Neutrophil (primary cell): Measurements from ENCODE around the gene ZNF618.

Source experiments
- H3K27ac ChIP-seq: fragments of 200-600 bp; sonication (generic); 2 replicates; pipeline ENCODE4 v1.5.1; 2016; ENCODE audit warnings: mild to moderate bottlenecking, moderate library complexity
- H3K27me3 ChIP-seq: fragments of 200-600 bp; sonication (generic); 2 replicates; pipeline ENCODE4 v1.6.0; 2016; ENCODE audit warnings: mild to moderate bottlenecking
- H3K36me3 ChIP-seq: fragments of 200-600 bp; sonication (generic); 2 replicates; pipeline ENCODE4 v1.5.1; 2017
- H3K4me1 ChIP-seq, 2 experiments: fragments of 200-600 bp in 1 of 2; sonication (generic) in 1 of 2; 1 replicate in 1 of 2; 2 replicates in 1 of 2; pipeline versions ENCODE4 v1.5.1 to v1.6.1; 2013 to 2016; ENCODE audit warnings: low read depth in 1 of 2, low read length in 1 of 2, mild to moderate bottlenecking in 1 of 2, moderate library complexity in 1 of 2; ENCODE audit not compliant: control insufficient read depth in 1 of 2, insufficient read depth in 1 of 2
- H3K4me3 ChIP-seq, 2 experiments: fragments of 200-600 bp in 1 of 2; sonication (generic) in 1 of 2; 1 replicate in 1 of 2; 2 replicates in 1 of 2; pipeline ENCODE4 v1.5.1; 2013 to 2016; ENCODE audit warnings: low read depth in 1 of 2, low read length in 1 of 2, mild to moderate bottlenecking in 1 of 2, moderate library complexity in 1 of 2
- H3K9me3 ChIP-seq: fragments of 200-600 bp; sonication (generic); 2 replicates; pipeline ENCODE4 v1.5.1; 2016
- TF ChIP-seq, protein P1 (sequence below): fragments of 200-600 bp; sonication (generic); IDR thresholded peaks from 2 replicates; pipeline ENCODE4 v1.5.1; 2016; ENCODE audit warnings: antibody characterized with exemption

The ZNF618 gene

GRCh38 chr9:114016629-114017423 lies 140.7 kb downstream of the ZNF618 start:
- Histone ChIP-seq H3K9me3 (no peaks in the 10 kb centered on the region), H3K27me3 (no peaks in the 10 kb centered on the region), H3K36me3 (no peaks in the 10 kb centered on the region), H3K27ac (no peak overlapping the region), H3K4me3 (no peak overlapping the region), H3K4me1 (no peaks in the 10 kb centered on the region)
- TF ChIP-seq, protein P1, sequence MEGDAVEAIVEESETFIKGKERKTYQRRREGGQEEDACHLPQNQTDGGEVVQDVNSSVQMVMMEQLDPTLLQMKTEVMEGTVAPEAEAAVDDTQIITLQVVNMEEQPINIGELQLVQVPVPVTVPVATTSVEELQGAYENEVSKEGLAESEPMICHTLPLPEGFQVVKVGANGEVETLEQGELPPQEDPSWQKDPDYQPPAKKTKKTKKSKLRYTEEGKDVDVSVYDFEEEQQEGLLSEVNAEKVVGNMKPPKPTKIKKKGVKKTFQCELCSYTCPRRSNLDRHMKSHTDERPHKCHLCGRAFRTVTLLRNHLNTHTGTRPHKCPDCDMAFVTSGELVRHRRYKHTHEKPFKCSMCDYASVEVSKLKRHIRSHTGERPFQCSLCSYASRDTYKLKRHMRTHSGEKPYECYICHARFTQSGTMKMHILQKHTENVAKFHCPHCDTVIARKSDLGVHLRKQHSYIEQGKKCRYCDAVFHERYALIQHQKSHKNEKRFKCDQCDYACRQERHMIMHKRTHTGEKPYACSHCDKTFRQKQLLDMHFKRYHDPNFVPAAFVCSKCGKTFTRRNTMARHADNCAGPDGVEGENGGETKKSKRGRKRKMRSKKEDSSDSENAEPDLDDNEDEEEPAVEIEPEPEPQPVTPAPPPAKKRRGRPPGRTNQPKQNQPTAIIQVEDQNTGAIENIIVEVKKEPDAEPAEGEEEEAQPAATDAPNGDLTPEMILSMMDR = no peak

DNA sequence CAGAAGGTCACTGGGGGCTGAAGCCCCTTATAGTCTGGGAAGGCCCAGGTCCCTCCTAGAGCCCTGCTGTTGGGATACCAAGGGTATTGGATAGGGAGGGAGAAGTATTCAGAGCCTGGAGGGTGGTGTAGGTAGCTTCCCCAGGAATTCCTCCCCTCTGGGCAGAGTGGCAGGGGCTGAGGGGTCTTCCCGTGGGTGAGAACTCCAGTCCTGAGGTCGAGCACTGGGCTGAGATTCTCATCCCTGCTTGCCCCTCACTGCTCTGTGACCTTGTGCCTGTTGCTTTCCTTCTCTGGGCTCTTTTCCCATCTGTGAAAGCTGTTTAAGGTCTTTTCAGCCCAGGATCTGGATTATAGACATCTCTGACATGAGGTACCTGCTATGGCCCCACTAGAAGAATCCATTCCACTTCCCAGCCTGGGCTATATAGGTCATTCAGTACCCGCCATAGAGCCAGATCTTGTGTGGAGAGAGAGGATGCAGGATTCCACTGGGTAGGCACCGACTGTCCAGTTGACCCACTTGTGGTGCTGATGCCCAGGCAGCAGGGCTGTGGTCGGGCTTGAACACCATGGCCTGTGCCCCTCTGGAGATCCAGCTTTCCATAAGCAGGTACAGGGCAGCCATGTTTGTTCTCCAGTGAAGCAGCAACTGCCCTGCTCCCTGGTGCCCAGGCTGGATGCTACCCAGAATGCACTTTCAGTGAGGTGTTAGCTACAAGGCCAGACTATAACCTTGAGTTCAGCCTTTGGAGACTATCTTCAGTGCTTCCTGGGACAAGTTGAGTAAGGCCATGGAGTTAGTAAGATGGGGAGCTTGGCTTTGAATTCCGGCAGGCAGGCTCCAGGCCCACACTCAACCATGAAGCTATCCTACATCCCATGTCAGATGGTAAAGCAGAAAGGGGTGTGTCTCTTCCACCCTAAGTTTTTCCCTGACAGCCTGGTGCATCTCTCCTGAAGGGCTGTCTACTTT lies 141.9 kb downstream of the ZNF618 start:
- H3K36me3 ChIP-seq = no peaks in the 10 kb centered on the region

GRCh38 chr9:114021578-114021977 lies 145.5 kb downstream of the ZNF618 start:
- Histone ChIP-seq H3K4me1 (no peaks in the 10 kb centered on the region), H3K27me3 (no peaks in the 10 kb centered on the region), H3K36me3 (no peaks in the 10 kb centered on the region), H3K4me3 (no peak overlapping the region), H3K9me3 (no peaks in the 10 kb centered on the region), H3K27ac (no peak overlapping the region)
- TF ChIP-seq, protein P1 = no peak

More for the DNA sequence above, 141.9 kb downstream of the ZNF618 start:
- no peaks in the 10 kb centered on the region for H3K4me1 ChIP-seq
- H3K9me3 ChIP-seq = no peaks in the 10 kb centered on the region
- no peak overlapping the region for H3K27ac ChIP-seq
- H3K27me3 ChIP-seq = no peaks in the 10 kb centered on the region
- H3K4me3 ChIP-seq = no peak overlapping the region
- TF ChIP-seq, protein P1 = no peak

DNA sequence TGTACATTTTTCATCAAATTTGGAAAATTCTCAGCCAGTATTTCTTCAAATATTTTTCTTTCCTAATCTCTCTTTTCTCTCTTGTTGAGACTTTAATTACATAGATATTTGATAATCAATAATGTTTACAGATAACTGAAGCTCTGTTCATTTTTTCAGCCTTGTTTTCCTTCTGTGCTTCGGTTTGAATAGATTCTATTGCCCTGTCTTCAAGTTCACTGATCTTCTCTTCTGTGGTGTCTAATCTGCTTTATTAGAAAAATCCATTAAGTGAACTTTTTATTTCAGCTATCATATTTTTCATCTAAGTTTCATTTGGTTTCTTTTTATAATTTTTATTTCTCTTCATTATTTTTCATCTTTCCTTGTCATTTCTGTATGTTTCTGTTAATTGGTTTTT lies 147.9 kb downstream of the ZNF618 start:
- Histone ChIP-seq H3K36me3 (no peaks in the 10 kb centered on the region), H3K27me3 (no peaks in the 10 kb centered on the region), H3K9me3 (no peaks in the 10 kb centered on the region), H3K4me1 (no peaks in the 10 kb centered on the region), H3K27ac (no peak overlapping the region), H3K4me3 (no peak overlapping the region)
- TF ChIP-seq, protein P1 = no peak

DNA sequence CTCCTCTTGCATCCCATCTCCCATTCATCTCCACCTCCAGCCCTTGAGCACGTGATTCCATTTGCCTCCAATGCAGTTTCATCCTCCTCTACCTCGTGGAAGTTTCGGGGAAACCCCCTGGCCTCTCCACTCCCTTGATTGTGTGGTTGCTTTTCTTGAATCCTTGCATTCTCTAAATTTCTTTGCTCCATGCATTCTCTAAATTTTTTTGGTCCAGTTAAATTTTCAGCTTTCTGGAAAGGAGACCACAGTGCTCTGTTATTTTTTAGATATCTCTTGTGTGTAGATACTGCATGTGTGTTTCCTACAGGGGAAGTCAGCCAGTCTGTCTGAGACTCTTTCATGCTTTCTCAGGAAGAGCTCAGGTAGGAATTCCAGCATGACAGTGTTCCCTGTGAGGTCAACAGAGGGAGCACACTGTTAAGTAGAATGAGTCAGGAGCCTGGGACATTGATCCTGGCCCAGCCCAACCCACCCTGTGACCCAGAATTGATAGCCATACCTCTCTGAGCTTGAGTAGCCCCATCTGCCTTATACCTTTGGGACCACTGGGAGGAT lies 149.2 kb downstream of the ZNF618 start:
- no peak overlapping the region for H3K4me3 ChIP-seq
- H3K36me3 ChIP-seq = no peaks in the 10 kb centered on the region
- H3K27ac ChIP-seq = no peak overlapping the region
- no peaks in the 10 kb centered on the region for H3K9me3 ChIP-seq
- TF ChIP-seq, protein P1 = no peak
- H3K27me3 ChIP-seq = no peaks in the 10 kb centered on the region
- no peaks in the 10 kb centered on the region for H3K4me1 ChIP-seq
